GM18873 (cell line): ENCODE measurements around the gene POLR1B.
"Not testable (repeated sequence)": the region's sequence is repeated elsewhere in the genome, so short reads cannot be mapped to it uniquely, and the experiment has no call there.

Experiments
- ATAC-seq: cut with Tn5 transposase; IDR thresholded peaks from one replicate; pipeline ENCODE4 v1.9.1; 2021; ENCODE audit warnings: mild to moderate bottlenecking, moderate library complexity, moderate number of reproducible peaks; ENCODE audit not compliant: unreplicated experiment, low FRiP score

Gene POLR1B

GRCh38 chr2:112542123-112542983, at the start of gene POLR1B:
Gene POLR1B (plus strand): TSS chr2:112542465. CDS start chr2:112542495, 30 bp downstream.
- ATAC-seq, result peak; percentile 75

GRCh38 chr2:112493048-112493447, 49.2 kb upstream of the POLR1B start:
- ATAC-seq, result no peak

- no peak for ATAC-seq
These were observed 48.2 kb upstream of the POLR1B start for GRCh38 chr2:112493858-112494648.

- no peak for ATAC-seq
These were observed 47.4 kb upstream of the POLR1B start for GRCh38 chr2:112494828-112495227.

GRCh38 chr2:112495878-112496277, 46.4 kb upstream of the POLR1B start:
- not testable (repeated sequence) for ATAC-seq

- not testable (repeated sequence) for ATAC-seq
These were observed 41.3 kb upstream of the POLR1B start for GRCh38 chr2:112500850-112501484.

- not testable (repeated sequence) for ATAC-seq
These were observed 32.8 kb upstream of the POLR1B start for GRCh38 chr2:112509239-112509998.

GRCh38 chr2:112516801-112517200, 25.5 kb upstream of the POLR1B start:
- no peak for ATAC-seq

- ATAC-seq, result no peak
These were observed 23.5 kb upstream of the POLR1B start for GRCh38 chr2:112518807-112519206.

- ATAC-seq, result no peak
These were observed 22.8 kb upstream of the POLR1B start for GRCh38 chr2:112519506-112519905.

- no peak for ATAC-seq
These were observed 22.0 kb upstream of the POLR1B start for GRCh38 chr2:112520234-112520783.

- no peak for ATAC-seq
These were observed 18.9 kb upstream of the POLR1B start for GRCh38 chr2:112523291-112523777.

- ATAC-seq, result not testable (repeated sequence)
These were observed 18.0 kb upstream of the POLR1B start for GRCh38 chr2:112524276-112524675.

GRCh38 chr2:112528541-112528940, 13.7 kb upstream of the POLR1B start:
- no peak for ATAC-seq

GRCh38 chr2:112529757-112530156, 12.5 kb upstream of the POLR1B start:
- ATAC-seq, result no peak

- ATAC-seq, result no peak
These were observed 11.5 kb upstream of the POLR1B start for GRCh38 chr2:112530728-112531127.

GRCh38 chr2:112534826-112535225, 7.4 kb upstream of the POLR1B start:
- no peak for ATAC-seq

GRCh38 chr2:112536665-112537064, 5.6 kb upstream of the POLR1B start:
- ATAC-seq, result not testable (repeated sequence)

- no peak for ATAC-seq
These were observed 3.0 kb upstream of the POLR1B start for GRCh38 chr2:112539306-112539705.

- no peak for ATAC-seq
These were observed 1.4 kb upstream of the POLR1B start for GRCh38 chr2:112540906-112541305.
